Lower leg skin (tissue), 3 donors: ENCODE measurements around the gene TBC1D22A.

Source experiments
- POLR2A ChIP-seq, 2 donors: fragments of 450-650 bp; IDR thresholded peaks; one replicate each; pipeline ENCODE4 v1.6.1; 2016 to 2017; ENCODE audit warnings: antibody characterized with exemption in 2 of 2, mild to moderate bottlenecking in 1 of 2, moderate library complexity in 1 of 2
- TF ChIP-seq, protein P1 (sequence below), 3 donors: fragments of 450-650 bp; IDR thresholded peaks; one replicate each; pipeline ENCODE4 v1.5.1; 2016; ENCODE audit warnings: antibody characterized with exemption in 3 of 3, mild to moderate bottlenecking in 3 of 3, moderate library complexity in 2 of 3

DNA sequence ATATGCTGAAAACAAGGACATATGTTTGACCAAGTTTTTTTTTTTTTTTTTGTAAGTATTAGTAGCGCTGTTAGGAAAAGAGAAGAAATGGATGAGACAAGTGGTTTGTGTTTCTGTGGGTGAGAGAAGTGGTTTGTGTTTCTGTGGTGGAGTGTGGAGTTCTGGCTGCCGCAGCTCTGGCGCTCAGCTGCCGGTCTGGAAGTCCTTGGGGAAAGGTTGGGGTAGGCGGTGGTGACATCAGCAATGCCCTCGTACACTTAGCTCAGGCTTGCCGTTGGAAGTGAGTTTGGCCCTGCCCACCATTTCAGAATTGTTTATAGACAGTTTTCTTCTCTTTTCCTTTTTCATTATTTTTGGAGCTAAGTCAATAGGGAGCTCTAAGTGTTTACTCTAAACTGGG is 116.6 kb downstream of the TBC1D22A start:
- TF ChIP-seq, protein P1, sequence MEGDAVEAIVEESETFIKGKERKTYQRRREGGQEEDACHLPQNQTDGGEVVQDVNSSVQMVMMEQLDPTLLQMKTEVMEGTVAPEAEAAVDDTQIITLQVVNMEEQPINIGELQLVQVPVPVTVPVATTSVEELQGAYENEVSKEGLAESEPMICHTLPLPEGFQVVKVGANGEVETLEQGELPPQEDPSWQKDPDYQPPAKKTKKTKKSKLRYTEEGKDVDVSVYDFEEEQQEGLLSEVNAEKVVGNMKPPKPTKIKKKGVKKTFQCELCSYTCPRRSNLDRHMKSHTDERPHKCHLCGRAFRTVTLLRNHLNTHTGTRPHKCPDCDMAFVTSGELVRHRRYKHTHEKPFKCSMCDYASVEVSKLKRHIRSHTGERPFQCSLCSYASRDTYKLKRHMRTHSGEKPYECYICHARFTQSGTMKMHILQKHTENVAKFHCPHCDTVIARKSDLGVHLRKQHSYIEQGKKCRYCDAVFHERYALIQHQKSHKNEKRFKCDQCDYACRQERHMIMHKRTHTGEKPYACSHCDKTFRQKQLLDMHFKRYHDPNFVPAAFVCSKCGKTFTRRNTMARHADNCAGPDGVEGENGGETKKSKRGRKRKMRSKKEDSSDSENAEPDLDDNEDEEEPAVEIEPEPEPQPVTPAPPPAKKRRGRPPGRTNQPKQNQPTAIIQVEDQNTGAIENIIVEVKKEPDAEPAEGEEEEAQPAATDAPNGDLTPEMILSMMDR (IDR thresholded peaks at IDR 0.05), result no peak
- TF ChIP-seq POLR2A (IDR thresholded peaks at IDR 0.05), result no peak
